Gastroesophageal sphincter (tissue), 4 donors: Measurements from ENCODE around the gene RNF32. TPM values are rescaled to one million over a fixed set of nuclear protein-coding genes. Genes with fewer than 3 reads are reported as not detected.

Source experiments
- ATAC-seq: fragments of 150-250 bp; one replicate; pipeline ENCODE4 v1.9.1; 2016; ENCODE audit warnings: mild to moderate bottlenecking, moderate library complexity
- H3K27ac ChIP-seq, 4 donors: fragments of 200-600 bp; sonication (generic) in 3 of 4; 1 replicate in 3 of 4; 2 replicates in 1 of 4; pipeline ENCODE4 v1.5.1; 2016 to 2019
- H3K27me3 ChIP-seq: fragments of 200-600 bp; sonication (generic); one replicate; pipeline ENCODE4 v1.5.1; 2019
- H3K36me3 ChIP-seq, 2 donors: fragments of 200-600 bp; sonication (generic); one replicate each; pipeline ENCODE4 v1.5.1; 2019; ENCODE audit warnings: control low read depth in 1 of 2
- H3K4me1 ChIP-seq, 3 donors: fragments of 200-600 bp; sonication (generic); 1 replicate in 2 of 3; 2 replicates in 1 of 3; pipeline ENCODE4 v1.5.1; 2016 to 2019; ENCODE audit warnings: control low read depth in 2 of 3
- H3K4me3 ChIP-seq, 2 donors: fragments of 200-600 bp; sonication (generic); one replicate each; pipeline ENCODE4 v1.5.1; 2019; ENCODE audit warnings: mild to moderate bottlenecking in 1 of 2, moderate library complexity in 1 of 2
- H3K9me3 ChIP-seq, 3 donors: fragments of 200-600 bp; sonication (generic); one replicate each; pipeline ENCODE4 v1.5.1; 2017 to 2019; ENCODE audit warnings: control low read depth in 2 of 3
- CTCF ChIP-seq, 4 experiments: fragments of 200-600 bp in 2 of 4; fragments of 450-650 bp in 2 of 4; sonication (generic) in 1 of 4; IDR thresholded peaks; one replicate each; pipeline ENCODE4 v1.5.1; 2017 to 2019; ENCODE audit warnings: antibody characterized with exemption in 4 of 4, mild to moderate bottlenecking in 2 of 4, moderate library complexity in 2 of 4
- EP300 ChIP-seq: sonication (generic); formaldehyde crosslinking; IDR thresholded peaks from one replicate; pipeline ENCODE4 v1.6.1; 2017; ENCODE audit warnings: antibody characterized with exemption, mild to moderate bottlenecking
- POLR2A ChIP-seq, 2 donors: fragments of 450-650 bp; IDR thresholded peaks; one replicate each; pipeline ENCODE4 v1.6.1; 2017; ENCODE audit warnings: antibody characterized with exemption in 2 of 2, mild to moderate bottlenecking in 2 of 2, moderate library complexity in 1 of 2
- POLR2AphosphoS5 ChIP-seq: sonication (generic); formaldehyde crosslinking; IDR thresholded peaks from one replicate; pipeline ENCODE4 v1.6.1; 2017; ENCODE audit warnings: antibody characterized with exemption
- WGBS, 2 donors: methylation state at CpG; one replicate each; pipeline ENCODE4 v1.1.5; 2018; ENCODE audit warnings: low coverage in 1 of 2; 5-methylcytosine and 5-hydroxymethylcytosine counted together
- total RNA-seq, 4 donors: library from RNA; depleted of rRNA; stranded (reverse); fragments of >200 nt; gene quantifications; one replicate each; pipeline ENCODE4 v1.1.0, GENCODE V29; 2016

Gene RNF32
- total RNA-seq, 4 donors from 2014 or later = 0.35 to 0.67 TPM; not detected in 2

GRCh38 chr7:156665101-156665500 is 24.5 kb downstream of the RNF32 start:
- Histone ChIP-seq H3K36me3 (peaks cover 0 to 18% of the 10 kb centered on the region in 2 donors), H3K27ac (no peak overlapping the region), H3K4me1 (no peaks in the 10 kb centered on the region), H3K27me3 (no peaks in the 10 kb centered on the region), H3K4me3 (no peak overlapping the region), H3K9me3 (no peaks in the 10 kb centered on the region)
- 83 to 84% methylated on average over 1 to 4 of the region's 4 CpGs for WGBS, 2 donors
- no peak for ATAC-seq
- TF ChIP-seq CTCF (IDR thresholded peaks at IDR 0.05) (no peak), POLR2AphosphoS5 (no peak), EP300 (no peak), POLR2A (IDR thresholded peaks at IDR 0.05) (no peak)

DNA sequence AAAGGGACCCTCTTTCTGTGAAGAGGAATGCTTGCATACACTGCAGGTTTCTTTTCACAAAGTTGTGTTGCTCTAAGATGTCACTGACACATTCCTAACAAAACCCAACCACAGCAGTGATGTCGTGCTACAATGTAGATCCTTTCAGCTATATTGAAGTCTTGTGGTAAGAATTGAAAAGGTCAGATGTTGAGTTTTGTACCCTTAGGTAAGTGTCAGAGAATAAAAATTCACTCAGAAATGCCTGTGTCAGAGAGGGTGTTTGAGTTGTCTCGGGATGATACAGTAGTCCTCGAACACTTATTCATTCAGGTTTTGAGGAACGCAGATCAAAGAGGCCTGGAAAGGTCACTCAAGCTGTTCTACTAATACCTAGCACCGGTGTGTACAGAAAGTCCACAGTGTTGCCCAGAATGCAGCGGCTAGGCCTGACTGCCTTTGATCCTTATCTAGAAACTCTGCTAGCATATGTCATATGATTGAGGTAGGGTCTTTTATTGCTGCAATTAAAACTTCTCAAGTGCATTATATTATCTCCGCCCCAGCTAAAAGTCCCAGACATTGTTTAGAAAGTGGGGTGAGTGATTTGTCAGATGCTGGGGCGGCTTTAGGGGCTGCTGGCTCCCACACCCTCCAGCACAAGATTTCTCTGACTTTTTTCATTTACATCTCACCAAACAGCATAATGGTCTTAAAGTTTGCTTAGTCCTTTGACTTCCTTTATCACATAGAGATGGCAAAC is 26.0 kb downstream of the RNF32 start:
- Histone ChIP-seq H3K9me3 (no peaks in the 10 kb centered on the region), H3K4me1 (no peaks in the 10 kb centered on the region), H3K4me3 (no peak overlapping the region), H3K27ac (no peak overlapping the region), H3K27me3 (no peaks in the 10 kb centered on the region), H3K36me3 (peaks cover 0 to 23% of the 10 kb centered on the region in 2 donors)
- no peak for ATAC-seq
- TF ChIP-seq EP300 (no peak), POLR2AphosphoS5 (no peak), POLR2A (IDR thresholded peaks at IDR 0.05) (no peak), CTCF (IDR thresholded peaks at IDR 0.05) (no peak)
- 56 to 62% methylated on average over 7 to 8 of the region's 8 CpGs for WGBS, 2 donors

GRCh38 chr7:156667110-156667426 is 26.5 kb downstream of the RNF32 start:
- TF ChIP-seq POLR2A (IDR thresholded peaks at IDR 0.05) (no peak), CTCF (IDR thresholded peaks at IDR 0.05) (no peak), EP300 (no peak), POLR2AphosphoS5 (no peak)
- Histone ChIP-seq H3K9me3 (no peaks in the 10 kb centered on the region), H3K36me3 (peaks cover 0 to 28% of the 10 kb centered on the region in 2 donors), H3K27me3 (no peaks in the 10 kb centered on the region), H3K27ac (no peak overlapping the region), H3K4me1 (no peaks in the 10 kb centered on the region), H3K4me3 (no peak overlapping the region)
- 58% methylated on average over 1 of the region's 1 CpG; no CpG with 5 or more reads in 1 of the 2 donors for WGBS, 2 donors
- ATAC-seq = no peak

DNA sequence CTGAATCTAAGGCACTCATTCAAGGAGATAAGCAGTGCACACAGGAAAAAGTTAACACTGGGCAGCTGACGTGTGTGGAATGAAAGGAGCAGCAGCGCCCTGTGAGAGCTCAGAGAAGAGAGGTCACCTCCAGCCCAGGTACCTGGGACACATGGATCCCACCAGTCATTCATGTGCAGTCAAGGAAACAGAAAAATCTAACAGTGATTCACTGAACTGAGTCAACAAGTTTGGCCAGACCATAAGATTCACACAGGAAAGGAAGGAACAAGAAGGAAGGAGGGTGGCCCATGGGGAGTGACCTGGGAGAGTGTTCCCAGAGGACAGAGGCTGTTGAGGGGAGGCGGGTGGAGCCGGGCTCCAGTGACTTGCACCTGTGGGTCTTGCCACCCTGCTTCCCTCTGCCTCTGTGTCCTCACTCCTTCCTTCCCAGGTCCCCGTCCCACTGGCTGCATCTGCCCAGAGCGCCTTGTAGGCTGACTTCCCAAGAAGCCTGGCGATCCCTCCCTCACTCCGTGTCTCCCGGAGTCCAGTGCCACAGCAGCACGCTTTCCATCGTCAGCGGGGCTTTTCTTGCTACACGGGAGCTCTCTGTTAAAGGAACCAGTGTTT is 27.7 kb downstream of the RNF32 start:
- Histone ChIP-seq H3K4me1 (no peaks in the 10 kb centered on the region), H3K27me3 (no peaks in the 10 kb centered on the region), H3K4me3 (no peak overlapping the region), H3K9me3 (no peaks in the 10 kb centered on the region), H3K36me3 (peaks cover 0 to 37% of the 10 kb centered on the region in 2 donors), H3K27ac (no peak overlapping the region)
- ATAC-seq = no peak
- WGBS, 2 donors = 90 to 91% methylated on average over 4 to 7 of the region's 13 CpGs
- no peak for TF ChIP-seq EP300

GRCh38 chr7:156669035-156669828 is 28.7 kb downstream of the RNF32 start:
- Histone ChIP-seq H3K4me3 (no peak overlapping the region), H3K4me1 (no peaks in the 10 kb centered on the region), H3K27me3 (no peaks in the 10 kb centered on the region), H3K36me3 (peaks cover 0 to 47% of the 10 kb centered on the region in 2 donors), H3K9me3 (no peaks in the 10 kb centered on the region), H3K27ac (no peak overlapping the region)
- ATAC-seq = no peak
- WGBS, 2 donors = 75 to 100% methylated on average over 4 to 10 of the region's 19 CpGs
- no peak for TF ChIP-seq CTCF (IDR thresholded peaks at IDR 0.05)
- no peak for TF ChIP-seq POLR2AphosphoS5
- no peak for TF ChIP-seq EP300
- TF ChIP-seq POLR2A (IDR thresholded peaks at IDR 0.05) = no peak
